Fibroblast of mammary gland (primary cell): ENCODE data around the gene DPYSL4.

Experiments
- DNase-seq: peaks from one replicate; pipeline ENCODE4 v3.0.0-alpha.2; 2010; ENCODE audit warnings: low read depth
- H3K4me3 ChIP-seq: 2 replicates; pipeline ENCODE4 v1.5.1; 2011; ENCODE audit warnings: low read depth, mild to moderate bottlenecking, low read length, moderate library complexity; ENCODE audit not compliant: control insufficient read depth
- TF ChIP-seq, protein P1 (sequence below): conservative IDR thresholded peaks from 2 replicates; pipeline ENCODE4 v1.5.1; 2011; ENCODE audit warnings: low read depth, low read length, inconsistent platforms; ENCODE audit not compliant: control insufficient read depth, insufficient read depth

Gene DPYSL4

DNA sequence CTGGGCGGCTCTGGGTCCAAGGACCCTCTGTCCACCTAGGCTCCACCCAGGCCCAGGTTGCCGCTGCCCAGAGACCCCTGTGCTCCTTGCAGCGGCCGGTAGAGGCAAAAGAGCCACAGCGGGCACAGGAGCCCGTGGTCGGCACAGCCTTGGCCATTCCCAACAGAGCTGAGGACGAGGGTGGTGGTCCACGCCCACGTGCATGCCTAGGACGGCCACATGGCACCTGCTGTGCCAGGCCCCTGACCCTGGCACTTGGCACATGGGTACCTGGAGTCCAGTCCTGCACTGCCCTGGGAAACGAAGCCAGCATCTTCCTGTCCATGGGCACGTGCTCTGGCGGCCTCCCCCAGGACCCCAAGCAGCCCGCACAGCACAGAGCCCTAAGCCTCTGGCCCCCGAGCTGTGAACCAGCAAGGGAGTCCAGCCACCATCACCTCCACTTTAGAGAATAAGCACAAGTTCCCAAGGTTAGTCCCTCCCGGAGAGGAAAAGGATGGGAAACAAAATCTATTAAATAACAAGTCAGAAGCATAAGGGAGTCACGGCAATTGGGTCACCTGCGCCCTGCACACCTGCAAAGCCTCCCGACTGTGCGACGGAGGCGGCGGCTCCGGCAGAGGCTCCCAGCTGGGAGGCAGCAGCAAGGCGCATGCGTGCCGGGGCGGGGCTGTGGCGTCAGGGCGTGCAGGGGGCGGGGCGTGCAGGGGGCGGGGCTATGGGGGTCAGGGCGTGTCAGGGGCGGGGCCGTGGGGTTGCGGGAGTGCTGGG lies 61.9 kb downstream of the DPYSL4 start:
- TF ChIP-seq, protein P1, sequence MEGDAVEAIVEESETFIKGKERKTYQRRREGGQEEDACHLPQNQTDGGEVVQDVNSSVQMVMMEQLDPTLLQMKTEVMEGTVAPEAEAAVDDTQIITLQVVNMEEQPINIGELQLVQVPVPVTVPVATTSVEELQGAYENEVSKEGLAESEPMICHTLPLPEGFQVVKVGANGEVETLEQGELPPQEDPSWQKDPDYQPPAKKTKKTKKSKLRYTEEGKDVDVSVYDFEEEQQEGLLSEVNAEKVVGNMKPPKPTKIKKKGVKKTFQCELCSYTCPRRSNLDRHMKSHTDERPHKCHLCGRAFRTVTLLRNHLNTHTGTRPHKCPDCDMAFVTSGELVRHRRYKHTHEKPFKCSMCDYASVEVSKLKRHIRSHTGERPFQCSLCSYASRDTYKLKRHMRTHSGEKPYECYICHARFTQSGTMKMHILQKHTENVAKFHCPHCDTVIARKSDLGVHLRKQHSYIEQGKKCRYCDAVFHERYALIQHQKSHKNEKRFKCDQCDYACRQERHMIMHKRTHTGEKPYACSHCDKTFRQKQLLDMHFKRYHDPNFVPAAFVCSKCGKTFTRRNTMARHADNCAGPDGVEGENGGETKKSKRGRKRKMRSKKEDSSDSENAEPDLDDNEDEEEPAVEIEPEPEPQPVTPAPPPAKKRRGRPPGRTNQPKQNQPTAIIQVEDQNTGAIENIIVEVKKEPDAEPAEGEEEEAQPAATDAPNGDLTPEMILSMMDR: no peak
- H3K4me3 ChIP-seq: peak overlapping the region; percentile 23

DNA sequence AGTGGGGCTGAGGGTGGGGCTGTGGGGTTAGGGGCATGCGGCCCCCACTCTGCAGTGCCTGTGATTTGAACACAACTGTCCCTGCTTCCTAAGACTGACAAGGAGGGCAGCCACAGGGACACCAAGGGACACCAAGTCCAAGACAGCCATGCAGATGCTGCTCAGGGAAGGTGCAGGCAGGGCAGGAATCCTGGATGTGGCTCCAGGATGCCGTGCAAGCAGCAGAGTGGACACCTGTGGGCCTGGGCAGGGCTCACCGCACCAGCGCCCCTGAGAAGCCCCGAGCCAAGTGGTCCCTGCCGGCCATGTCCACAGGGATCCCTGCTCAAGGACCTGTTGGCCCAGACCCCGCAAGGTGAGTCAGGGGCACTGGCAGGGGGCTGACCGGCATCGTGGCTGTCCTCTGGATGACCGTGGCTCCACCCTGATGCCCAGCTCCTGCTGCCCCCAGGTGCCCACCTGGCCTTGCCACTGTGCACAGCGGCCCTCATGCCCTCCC lies 62.5 kb downstream of the DPYSL4 start:
- no peak for DNase-seq
- TF ChIP-seq, protein P1: no peak
- no peak overlapping the region for H3K4me3 ChIP-seq

More for the DNA sequence above, 61.9 kb downstream of the DPYSL4 start:
- peak; percentile 8 for DNase-seq

DNA sequence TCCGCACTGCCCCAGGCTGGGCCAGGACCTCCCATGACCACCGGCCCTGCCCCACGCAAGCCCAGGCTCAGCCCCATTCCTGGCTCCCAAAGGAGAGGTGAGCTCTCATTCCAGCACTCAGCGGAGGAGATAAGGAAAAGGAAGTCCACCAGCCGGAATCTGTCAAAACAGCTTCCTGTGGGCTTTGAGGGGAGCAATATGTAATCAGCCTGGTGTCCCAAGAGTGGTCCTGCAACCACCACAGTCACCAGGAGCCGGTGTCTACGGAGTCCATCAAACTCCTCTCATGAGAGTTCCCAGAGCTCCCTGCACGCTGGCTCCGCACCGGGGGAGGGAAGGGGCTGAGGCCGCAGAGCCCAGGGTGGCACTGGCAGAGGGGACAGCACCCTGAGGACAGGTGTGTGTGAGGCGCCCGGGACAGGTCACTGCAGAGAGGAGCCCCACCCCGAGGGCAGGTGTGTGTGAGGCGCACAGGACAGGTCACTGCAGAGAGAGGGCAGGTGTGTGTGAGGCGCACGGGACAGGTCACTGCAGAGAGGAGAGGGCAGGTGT lies 63.2 kb downstream of the DPYSL4 start:
- no peak for DNase-seq
- TF ChIP-seq, protein P1: no peak
- no peak overlapping the region for H3K4me3 ChIP-seq

DNA sequence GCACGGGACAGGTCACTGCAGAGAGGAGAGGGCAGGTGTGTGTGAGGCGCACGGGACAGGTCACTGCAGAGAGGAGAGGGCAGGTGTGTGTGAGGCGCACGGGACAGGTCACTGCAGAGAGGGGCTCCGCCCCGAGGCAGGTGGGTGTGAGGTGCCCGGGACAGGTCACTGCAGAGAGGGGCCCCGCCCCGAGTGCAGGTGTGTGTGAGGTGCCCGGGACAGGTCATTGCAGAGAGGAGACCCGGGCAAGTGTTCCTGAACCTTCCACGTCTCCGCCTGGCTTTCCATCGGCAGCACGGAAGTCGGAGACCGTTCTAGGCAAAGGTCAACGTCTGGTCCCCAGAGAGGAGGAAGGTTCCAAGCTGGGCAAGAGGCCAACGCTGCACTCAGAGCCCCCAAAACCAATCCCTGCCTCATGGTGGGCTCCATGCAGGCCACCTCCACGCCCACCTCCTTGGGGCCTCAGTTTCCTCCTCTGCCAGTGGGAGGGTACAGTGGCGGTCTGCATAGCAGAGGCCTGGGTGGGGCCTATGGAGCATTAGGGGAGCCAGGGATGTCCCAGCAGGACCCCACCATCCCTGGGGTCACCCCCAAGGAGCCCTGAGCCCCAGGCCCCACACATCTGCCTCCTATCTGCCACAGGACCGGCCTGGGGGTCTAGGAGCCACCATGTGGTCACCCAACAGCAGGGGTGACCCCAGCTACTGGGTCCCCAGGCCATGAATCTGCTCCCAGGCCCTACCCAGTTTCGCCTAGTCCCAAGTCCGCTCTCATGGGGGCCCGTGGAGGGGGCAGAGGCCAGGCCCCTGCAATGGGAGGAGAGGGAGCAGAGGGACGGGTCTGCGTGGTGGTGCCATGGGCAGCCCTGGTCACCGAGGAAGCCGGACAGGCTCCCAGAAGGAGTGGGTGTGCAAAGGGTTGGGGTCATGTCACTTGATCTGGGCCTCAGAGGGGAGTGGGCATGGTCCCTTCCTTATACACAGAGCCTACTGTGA lies 64.0 kb downstream of the DPYSL4 start:
- no peak overlapping the region for H3K4me3 ChIP-seq
- TF ChIP-seq, protein P1: no peak
- DNase-seq: no peak

DNA sequence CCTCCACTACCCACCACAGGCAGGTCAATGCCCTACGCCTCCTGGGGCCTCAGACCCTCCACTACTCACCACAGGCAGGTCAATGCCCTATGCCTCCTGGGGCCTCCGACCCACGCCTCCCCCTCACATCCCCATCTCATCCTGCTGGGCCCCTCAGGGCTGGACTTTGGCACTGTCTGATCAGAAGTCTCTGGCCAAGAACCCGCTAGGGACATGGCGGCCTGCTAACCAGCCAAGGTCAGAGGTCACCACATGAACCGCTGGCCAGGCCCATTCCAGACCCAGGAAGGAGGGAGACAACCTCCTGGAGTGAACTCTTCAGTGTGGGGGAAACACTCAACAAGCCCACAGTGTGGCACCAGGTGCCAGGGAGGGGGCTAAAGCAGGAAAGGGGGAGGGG lies 65.2 kb downstream of the DPYSL4 start:
- no peak for DNase-seq
- TF ChIP-seq, protein P1: no peak
- no peak overlapping the region for H3K4me3 ChIP-seq

DNA sequence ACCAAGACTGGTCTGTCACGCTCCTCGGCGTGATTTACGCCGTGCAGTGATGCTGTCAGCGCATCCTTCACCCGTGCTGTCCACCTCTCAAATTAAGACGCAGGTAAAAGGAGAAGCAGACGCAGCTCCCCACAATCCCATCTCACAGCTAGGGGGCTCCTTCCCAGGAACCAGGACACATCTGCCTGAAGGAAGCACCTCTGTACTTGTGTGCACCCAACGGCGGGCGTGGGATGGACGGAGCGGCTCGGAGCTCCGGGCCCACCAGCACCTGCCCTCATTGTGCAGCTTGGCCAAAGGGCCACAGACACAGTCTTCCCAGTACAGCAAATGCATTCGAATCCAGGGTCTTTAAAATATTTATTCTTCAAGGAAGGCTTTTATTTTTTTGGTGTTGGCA lies 65.7 kb downstream of the DPYSL4 start:
- no peak overlapping the region for H3K4me3 ChIP-seq
- TF ChIP-seq, protein P1: no peak
- no peak for DNase-seq
